Measurements from ENCODE around the gene SAMD14.

GRCh38 chr17:50122945-50123344 is 7.0 kb downstream of the SAMD14 start:
- TF ChIP-seq POLR2A (IDR thresholded peaks at IDR 0.05; ENCODE audit: low read depth, low read length) (no peak), TAF1 (IDR thresholded peaks at IDR 0.05; ENCODE audit: low read depth, low read length) (no peak), POLR2AphosphoS5 (IDR thresholded peaks at IDR 0.05; ENCODE audit: low read depth, low read length) (no peak)

All from GM12891 (cell line).